Hematopoietic multipotent progenitor cell treated with erythropoietin and hydrocortisone succinate and interleukin-3 and kit ligand, for 8 days (in vitro differentiated cells): ENCODE results near the gene SHLD1.
A peak's percentile ranks its signal among the peaks of the same experiment; 100 is the strongest.
"Not testable (repeated sequence)": the region's sequence is repeated elsewhere in the genome, so short reads cannot be mapped to it uniquely, and the experiment has no call there.

Experiments used
- DNase-seq: peaks from one replicate; pipeline ENCODE4 v3.0.0-alpha.2; 2015

SHLD1 gene

DNA sequence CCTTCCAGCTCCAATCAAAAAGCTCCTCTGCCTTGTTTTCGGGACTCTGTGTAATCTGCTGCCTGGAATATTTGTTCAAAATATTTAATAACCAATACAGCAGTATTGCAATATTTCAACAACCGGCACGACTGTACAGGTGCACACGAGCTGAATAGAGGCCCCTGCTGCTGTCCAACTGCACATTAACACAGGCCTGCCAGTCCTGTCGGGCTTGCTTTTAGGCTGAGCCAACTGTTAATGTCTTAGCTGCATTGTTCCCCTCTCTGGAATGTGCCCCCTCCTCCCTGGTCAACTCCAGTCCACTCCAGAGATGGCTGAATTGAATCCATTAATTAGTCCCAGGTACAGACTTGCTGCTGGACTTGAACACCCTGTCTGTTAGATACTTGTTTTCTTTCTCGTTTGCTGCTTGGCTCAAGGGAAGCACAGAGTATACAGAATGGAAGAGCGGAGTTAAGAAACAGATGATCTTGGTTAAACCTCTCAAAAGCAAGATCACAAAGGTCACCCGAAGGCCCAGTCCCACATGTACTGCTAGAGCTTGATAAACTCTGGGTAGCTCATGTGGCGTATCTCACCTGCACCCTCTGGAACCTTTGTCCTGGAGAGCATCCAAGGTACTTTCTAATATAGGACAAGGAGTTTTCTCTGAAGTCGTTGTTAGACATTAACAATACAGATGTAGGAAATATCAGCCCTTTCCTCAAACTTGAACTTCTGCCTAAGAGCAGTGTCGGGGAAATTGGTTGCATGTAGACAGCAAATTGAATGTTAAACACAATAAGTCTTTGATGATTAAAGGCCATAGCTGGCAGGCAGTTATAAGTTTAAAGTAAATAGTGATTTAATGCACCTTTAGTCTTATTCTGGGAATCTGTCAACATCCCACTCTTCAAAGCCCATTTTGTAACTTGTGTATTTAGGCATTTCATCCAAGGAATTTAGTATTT is 31.9 kb downstream of the SHLD1 start:
- DNase-seq: peak; percentile 69

- peak; percentile 95 for DNase-seq
These were observed 34.5 kb downstream of the SHLD1 start for GRCh38 chr20:5784735-5785134.

DNA sequence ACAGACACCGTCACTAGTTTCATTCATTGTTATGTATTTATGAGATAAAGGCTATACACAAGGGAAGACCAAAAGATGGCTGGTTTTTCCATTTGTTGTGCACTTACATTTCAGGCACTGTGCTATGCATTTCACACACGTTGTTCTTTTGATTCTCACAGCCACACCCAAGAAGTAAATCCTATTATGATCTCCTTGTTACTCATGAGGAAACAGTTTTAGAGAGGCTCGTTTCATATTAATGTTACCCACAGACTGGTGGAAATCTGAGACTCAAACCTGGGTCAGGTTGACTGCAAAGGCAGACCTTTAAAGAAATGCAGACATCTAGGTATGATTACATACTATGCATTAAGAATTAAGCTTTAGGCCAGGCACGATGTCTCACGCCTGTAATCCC is 34.9 kb downstream of the SHLD1 start:
- DNase-seq: no peak

DNA sequence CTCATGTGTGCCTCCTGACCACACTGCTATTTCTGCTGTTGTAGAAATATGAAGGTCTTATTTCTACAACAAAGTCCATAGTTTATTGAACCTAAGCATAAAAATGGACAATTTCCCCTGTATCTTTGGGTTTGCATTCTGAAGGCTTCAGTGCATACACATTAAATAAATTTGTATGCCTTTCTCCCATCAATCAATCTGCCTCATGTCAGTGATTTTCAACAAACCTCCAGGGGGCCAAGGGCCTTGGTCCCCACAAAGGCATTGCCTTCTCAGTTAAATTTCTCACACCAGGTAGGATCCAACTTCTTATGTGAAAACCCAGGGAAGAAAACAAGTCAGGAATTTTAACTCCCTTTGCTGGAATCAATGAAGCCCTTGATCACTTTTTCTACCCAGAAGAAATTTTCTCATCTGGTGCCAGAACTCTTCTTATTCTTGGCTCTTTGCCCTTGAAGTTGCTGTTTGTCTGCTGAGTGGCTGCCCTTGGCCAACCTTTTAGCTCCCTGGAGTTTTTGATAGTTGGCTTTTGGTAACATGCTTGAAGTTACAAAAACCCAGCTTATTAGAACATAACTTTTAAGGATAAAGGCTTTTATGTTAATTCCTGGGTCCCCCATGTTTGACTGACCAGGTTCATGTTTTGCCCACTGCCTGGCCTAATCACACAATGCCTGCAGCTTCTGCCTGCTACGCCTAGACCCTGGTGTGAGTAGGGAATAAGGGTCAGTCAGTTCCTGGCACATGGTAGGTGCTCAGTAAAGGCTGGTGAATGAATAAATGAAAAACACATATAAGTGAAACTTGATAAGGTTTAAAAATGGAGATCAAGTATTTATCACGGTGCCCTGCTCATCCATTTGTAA is 37.0 kb downstream of the SHLD1 start:
- DNase-seq: peak; percentile 74

DNA sequence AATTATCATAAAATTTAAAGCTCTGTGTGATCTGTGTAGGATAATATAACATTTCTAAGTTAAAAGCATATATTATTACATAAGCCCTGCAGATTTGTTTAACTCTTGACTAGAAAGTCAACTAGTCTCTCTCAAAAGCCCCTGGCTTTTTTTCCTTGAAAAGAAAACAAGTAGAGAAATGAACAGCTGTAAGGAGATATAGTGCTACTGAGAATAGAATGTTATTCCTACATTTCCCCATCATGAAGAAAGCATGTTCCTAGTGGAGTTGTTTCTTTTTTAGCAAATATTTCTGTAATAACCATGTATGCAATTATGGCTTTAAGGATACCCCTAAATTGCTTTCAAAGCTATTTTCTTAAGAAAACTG is 37.6 kb downstream of the SHLD1 start:
- no peak for DNase-seq

DNA sequence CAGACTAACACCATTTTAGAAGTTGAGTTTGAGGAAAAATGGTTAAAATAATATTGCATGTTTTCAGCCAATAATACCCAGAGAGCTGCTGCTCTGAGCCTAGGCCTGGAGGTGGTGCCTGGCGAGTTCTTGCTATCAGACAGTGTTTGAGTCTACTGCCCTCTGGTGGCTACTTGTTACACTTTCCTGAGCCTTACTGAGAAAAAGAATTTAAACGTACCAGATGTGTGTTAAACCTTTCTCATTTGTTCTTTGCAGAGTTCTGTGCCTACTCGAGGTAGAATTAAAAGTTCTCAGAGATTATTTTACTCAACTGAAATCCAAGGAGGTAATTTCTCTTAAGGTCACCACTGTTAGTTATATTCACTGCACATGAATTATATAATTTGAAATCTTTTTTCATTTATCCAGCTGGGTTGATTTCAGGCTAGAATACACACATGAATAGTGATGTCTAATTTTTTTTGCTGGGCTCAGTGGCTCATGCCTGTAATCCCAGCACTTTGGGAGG is 38.2 kb downstream of the SHLD1 start:
- DNase-seq: peak; percentile 94

GRCh38 chr20:5789827-5790226 is 39.6 kb downstream of the SHLD1 start:
- no peak for DNase-seq

GRCh38 chr20:5793916-5794315 is 43.7 kb downstream of the SHLD1 start:
- DNase-seq: no peak

DNA sequence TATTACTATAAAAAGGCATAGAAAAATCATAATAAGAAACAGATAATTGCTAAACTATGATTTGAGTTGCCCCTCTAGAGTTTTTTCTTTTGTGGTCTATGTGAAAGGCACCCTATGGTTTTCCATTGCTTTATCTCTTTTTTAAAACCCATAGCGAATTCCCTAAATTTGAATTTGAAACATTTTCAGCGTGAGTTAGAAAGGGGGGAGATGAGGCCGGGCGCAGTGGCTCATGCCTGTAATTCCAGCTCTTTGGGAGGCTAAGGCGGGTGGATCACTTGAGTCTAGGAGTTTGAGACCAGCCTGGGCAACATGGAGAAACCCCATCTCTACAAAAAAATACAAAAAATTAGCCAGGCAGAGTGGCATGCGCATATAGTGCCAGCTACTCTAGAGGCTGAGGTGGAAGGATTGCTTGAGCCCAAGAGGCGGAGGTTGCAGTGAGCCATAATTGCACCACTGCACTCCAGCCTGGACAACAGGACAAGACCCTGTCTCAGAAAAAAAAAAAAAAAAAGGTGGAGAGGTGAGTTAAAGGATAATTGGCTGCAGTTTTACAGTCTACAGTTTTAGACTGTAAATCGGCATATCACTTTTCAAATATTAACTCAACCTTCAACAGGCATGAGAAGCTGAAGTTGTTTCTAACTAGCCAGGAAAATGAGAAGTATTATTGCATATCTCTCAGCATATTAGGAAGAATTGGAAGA is 46.3 kb downstream of the SHLD1 start:
- DNase-seq: no peak

DNA sequence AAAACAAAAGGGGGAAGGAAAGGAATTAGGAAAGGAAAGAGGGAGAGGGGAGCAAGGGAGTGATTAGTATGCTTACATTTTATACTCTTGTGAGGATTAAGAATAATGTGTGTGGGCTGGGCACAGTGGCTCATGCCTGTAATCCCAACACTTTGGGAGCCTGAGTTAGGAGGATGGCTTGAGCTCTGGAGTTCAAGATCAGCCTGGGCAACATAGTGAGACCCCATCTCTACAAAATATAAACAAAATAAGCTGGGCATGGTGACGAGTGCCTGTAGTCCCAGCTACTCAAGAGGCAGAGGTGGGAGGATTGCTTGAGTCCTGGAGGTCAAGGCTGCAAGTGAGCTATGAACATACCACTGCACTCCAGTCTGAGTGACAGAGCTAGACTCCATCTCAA is 47.0 kb downstream of the SHLD1 start:
- DNase-seq: no peak

- DNase-seq: no peak
These were observed 47.8 kb downstream of the SHLD1 start for GRCh38 chr20:5797843-5798462.

- DNase-seq: not testable (repeated sequence)
These were observed 53.6 kb downstream of the SHLD1 start for GRCh38 chr20:5803754-5804303.

GRCh38 chr20:5806457-5807263 is 56.5 kb downstream of the SHLD1 start:
- DNase-seq: no peak

- no peak for DNase-seq
These were observed 57.2 kb downstream of the SHLD1 start for GRCh38 chr20:5807431-5807830.

GRCh38 chr20:5808901-5809300 is 58.7 kb downstream of the SHLD1 start:
- no peak for DNase-seq

- no peak for DNase-seq
These were observed 59.3 kb downstream of the SHLD1 start for GRCh38 chr20:5809495-5809894.

DNA sequence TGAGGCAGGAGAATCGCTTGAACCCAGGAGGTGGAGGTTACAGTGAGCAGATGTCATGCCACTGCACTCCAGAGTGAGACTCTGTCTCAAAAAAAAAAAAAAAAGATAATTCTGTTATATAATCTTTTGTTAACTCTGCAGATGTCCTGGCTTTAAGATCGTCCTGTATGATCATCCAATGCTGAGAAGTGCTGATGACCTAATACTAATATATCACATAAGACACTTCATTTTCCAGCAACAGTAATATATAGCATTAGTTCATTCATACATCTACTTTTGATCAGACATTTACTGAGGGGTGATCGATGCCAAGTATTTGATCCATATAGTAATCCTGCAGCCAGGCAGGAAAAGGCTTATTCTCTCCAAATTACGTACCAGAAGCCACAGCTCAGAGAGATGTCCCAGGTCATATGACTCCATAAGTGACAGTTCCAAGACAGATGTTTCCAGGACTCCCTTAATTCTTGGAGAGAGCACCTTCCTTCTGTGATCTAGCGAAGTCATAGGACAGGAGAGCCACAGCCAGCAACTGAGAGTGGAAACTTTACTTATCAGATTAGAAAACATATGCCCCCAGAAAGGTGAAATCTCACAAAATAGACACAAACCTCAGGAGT is 60.7 kb downstream of the SHLD1 start:
- DNase-seq: no peak

DNA sequence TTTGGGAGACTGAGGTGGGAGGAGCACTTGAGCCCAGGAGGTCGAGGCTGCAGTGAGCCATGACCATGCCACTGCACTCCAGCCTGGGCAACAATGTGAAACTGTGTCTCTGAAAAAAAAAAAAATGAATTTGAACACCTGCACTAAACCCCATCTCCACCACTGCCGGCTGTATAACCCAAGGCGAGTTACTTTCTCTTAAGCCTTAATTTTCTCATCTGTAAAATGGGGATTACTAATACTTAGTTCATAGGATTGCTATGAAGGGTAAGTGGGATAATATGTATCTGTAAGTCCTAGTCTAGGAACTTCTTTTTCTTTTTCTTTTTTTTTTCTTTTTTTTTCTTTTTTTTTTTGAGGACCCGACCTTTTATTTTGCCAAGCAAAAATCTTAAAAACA is 61.5 kb downstream of the SHLD1 start:
- DNase-seq: no peak

GRCh38 chr20:5818346-5818681 is 68.1 kb downstream of the SHLD1 start:
- no peak for DNase-seq

DNA sequence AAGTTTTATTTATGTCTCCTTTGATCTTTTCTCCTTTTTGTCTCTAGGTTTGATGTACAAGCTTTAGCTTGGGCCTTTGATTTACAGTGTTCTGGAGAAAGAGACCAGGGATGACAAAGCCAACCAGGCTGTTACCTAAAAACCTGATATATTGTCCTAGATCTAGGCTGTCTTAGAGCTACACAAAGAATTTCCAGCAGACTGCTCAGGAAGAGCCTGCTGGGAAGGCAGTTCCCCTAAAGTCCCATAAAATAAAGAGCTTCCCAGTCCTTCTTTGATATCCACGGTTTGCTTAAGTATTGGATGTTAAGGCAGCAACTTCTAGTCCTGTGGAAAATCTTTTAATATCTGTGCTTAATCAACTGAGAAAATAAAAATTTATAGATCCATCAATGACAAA is 70.5 kb downstream of the SHLD1 start:
- no peak for DNase-seq

DNA sequence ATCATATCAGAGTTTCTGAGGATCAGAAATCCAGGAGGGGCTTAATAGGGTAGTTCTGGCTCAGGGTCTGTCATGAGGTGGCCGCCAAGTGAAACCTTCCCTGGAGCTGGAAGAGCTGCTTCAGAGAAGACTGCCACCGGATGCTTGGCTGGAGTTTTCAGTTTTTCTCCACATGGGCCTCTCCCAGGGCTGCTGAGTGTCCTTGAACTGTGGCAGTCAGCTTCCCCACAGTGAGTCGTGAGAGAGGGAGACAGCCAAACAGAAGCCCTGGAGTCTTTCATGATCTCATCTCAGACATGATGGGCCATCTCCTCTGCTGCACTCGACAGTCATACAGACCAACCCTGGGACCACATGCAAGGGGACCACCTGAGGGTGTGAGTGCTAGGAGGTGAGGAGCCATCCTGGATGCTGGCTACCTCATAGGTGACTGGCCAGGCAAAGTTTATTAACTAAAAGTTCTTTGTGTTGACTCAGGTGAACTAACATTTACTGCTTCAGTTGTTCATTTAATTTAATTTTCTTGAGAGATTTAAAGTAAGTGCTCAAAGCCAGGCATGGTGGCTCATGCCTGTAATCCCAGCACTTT is 71.5 kb downstream of the SHLD1 start:
- DNase-seq: no peak
